HFF-Myc (cell line): Measurements from ENCODE around the gene GRID1.

Experiments
- DNase-seq: peaks from one replicate; pipeline ENCODE4 v3.0.0-alpha.2; 2011; ENCODE audit warnings: low read depth; ENCODE audit errors: extremely low read depth
- H3K4me3 ChIP-seq: replicated peaks from 2 replicates; pipeline ENCODE4 v1.5.1; 2011; ENCODE audit warnings: low read depth, mild to moderate bottlenecking, control low read depth, low read length
- CTCF ChIP-seq: IDR thresholded peaks from 2 replicates; pipeline ENCODE4 v1.5.1; 2012; ENCODE audit warnings: mild to moderate bottlenecking, low read depth, low read length, control low read depth; ENCODE audit errors: missing control alignments

Gene GRID1

GRCh38 chr10:85570871-85571270, 795.7 kb downstream of the GRID1 start:
- no peak overlapping the region for H3K4me3 ChIP-seq
- no peak for TF ChIP-seq CTCF
- no peak for DNase-seq

DNA sequence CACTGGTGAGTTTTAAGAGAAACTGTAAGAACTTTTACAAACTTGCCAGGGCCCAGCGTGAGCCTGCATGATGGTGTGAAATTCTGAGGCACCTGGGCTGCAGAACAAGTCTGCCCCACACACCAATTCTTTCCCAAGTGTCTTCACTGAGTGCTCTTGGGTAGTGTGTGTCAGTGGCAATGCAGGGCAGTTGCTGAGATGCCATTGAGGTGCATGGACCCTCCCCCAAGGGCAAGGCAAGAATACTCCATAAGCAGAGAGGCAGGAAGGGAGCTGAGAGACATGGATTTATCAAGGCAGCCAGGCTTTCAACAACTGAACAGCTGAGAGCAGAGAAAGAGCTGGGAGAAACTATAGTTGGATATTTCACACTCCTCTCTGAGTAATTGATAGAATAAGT, 801.2 kb downstream of the GRID1 start:
- H3K4me3 ChIP-seq = no peak overlapping the region
- no peak for DNase-seq
- no peak for TF ChIP-seq CTCF

GRCh38 chr10:85558533-85558932, 808.1 kb downstream of the GRID1 start:
- H3K4me3 ChIP-seq = no peak overlapping the region
- no peak for DNase-seq

GRCh38 chr10:85557706-85558105, 808.9 kb downstream of the GRID1 start:
- no peak for DNase-seq
- no peak for TF ChIP-seq CTCF
- H3K4me3 ChIP-seq = no peak overlapping the region

More at GRCh38 chr10:85558533-85558932, 808.1 kb downstream of the GRID1 start:
- TF ChIP-seq CTCF = no peak

GRCh38 chr10:85557077-85557476, 809.5 kb downstream of the GRID1 start:
- TF ChIP-seq CTCF = no peak
- DNase-seq = no peak
- no peak overlapping the region for H3K4me3 ChIP-seq
